GM12878 (cell line): ENCODE data around the gene NECTIN1. TPM values are rescaled to one million over a fixed set of nuclear protein-coding genes. Genes with fewer than 3 reads are reported as not detected.

Experiments used
- ATAC-seq: fragments of 200-7000 bp; cut with Tn5 transposase; 3 replicates; pipeline ENCODE4 v1.9.1; 2020; ENCODE audit warnings: mild to moderate bottlenecking, moderate library complexity
- BruUV-seq: library from RNA; stranded (reverse); fragments of 400-500 nt; replicated peaks from 2 replicates; lab custom pipeline; 2021; lab: Mats Ljungman, UMichigan
- CTCF ChIA-PET: fragments of 300-600 bp; sonication (Branson Sonifier 250); formaldehyde crosslinking; extraction: SDS; loops from one replicate; lab custom pipeline; 2021; ENCODE audit warnings: inconsistent platforms; lab: Yijun Ruan, JAX
- POLR2A ChIA-PET: fragments of 350-600 bp; formaldehyde crosslinking; extraction: SDS; loops from one replicate; lab custom pipeline; 2021; ENCODE audit warnings: inconsistent platforms; lab: Charles Lee
- RAD21 ChIA-PET: fragments of 300-600 bp; sonication (Branson Sonifier 250); formaldehyde crosslinking; loops from one replicate; lab custom pipeline; 2023; ENCODE audit warnings: antibody characterized with exemption; ENCODE audit not compliant: unreplicated experiment; lab: Charles Lee
- SMC1A ChIA-PET: fragments of 300-600 bp; sonication (Branson Sonifier 250); formaldehyde crosslinking; loops from one replicate; lab custom pipeline; 2023; ENCODE audit not compliant: unreplicated experiment, uncharacterized antibody; lab: Charles Lee
- DNase-seq: peaks from one replicate; pipeline ENCODE4 v3.0.0-alpha.2; 2011; ENCODE audit warnings: low read depth, low spot score
- FAIRE-seq: peaks from 3 replicates; lab custom pipeline; 2011; peaks lifted over from hg19 to GRCh38; lab: Jason Lieb, UNC
- H2AFZ ChIP-seq: 2 replicates; pipeline ENCODE4 v1.6.0; 2011; ENCODE audit warnings: low read depth, low read length, control low read depth; ENCODE audit not compliant: control insufficient read depth
- H3K27ac ChIP-seq: 2 replicates; pipeline ENCODE4 v1.5.1; 2011; ENCODE audit warnings: control low read depth; ENCODE audit not compliant: control insufficient read depth, insufficient read depth
- H3K27me3 ChIP-seq, 2 experiments: replicated peaks in 1 of 2; 2 replicates each; pipeline versions ENCODE4 v1.6.0 to v1.6.1; 2011; ENCODE audit warnings: low read length in 1 of 2; ENCODE audit not compliant: control insufficient read depth in 2 of 2, insufficient read depth in 2 of 2
- H3K36me3 ChIP-seq, 2 experiments: 2 replicates each; pipeline ENCODE4 v1.5.1; 2011; ENCODE audit warnings: low read length in 1 of 2; ENCODE audit not compliant: control insufficient read depth in 2 of 2, insufficient read depth in 2 of 2
- H3K4me1 ChIP-seq: 2 replicates; pipeline ENCODE4 v1.6.1; 2011; ENCODE audit warnings: mild to moderate bottlenecking, low read length, moderate library complexity, mixed read lengths; ENCODE audit not compliant: control insufficient read depth, insufficient read depth
- H3K4me2 ChIP-seq: 2 replicates; pipeline ENCODE4 v1.6.0; 2011; ENCODE audit warnings: control low read depth; ENCODE audit not compliant: control insufficient read depth, insufficient read depth
- H3K4me3 ChIP-seq: fragments of 200-600 bp; sonication (generic); 2 replicates; pipeline ENCODE4 v1.5.1; 2016
- H3K79me2 ChIP-seq: 2 replicates; pipeline ENCODE4 v1.6.0; 2011; ENCODE audit warnings: low read length; ENCODE audit not compliant: control insufficient read depth, insufficient read depth
- H3K9ac ChIP-seq: 2 replicates; pipeline ENCODE4 v1.8.0; 2011; ENCODE audit warnings: low read length, control low read depth, mixed read lengths; ENCODE audit not compliant: control insufficient read depth, insufficient read depth
- H3K9me3 ChIP-seq: replicated peaks from 3 replicates; pipeline ENCODE4 v1.5.1; 2011; ENCODE audit warnings: mild to moderate bottlenecking, low read length; ENCODE audit not compliant: control insufficient read depth, insufficient read depth
- H4K20me1 ChIP-seq: 2 replicates; pipeline ENCODE4 v1.6.0; 2011; ENCODE audit not compliant: control insufficient read depth, insufficient read depth
- BACH1 ChIP-seq: fragments of 450-650 bp; IDR thresholded peaks from 2 replicates; pipeline ENCODE4 v1.6.1; 2017; ENCODE audit warnings: mild to moderate bottlenecking, borderline replicate concordance
- ELK1 ChIP-seq: IDR thresholded peaks from 2 replicates; pipeline ENCODE4 v1.6.1; 2012; ENCODE audit warnings: low read depth, low read length, improper control_type of control experiment
- ESRRA ChIP-seq: IDR thresholded peaks from 2 replicates; pipeline ENCODE4 v1.6.1; 2012; ENCODE audit warnings: mild to moderate bottlenecking, low read length, improper control_type of control experiment
- IRF4 ChIP-seq: IDR thresholded peaks from 2 replicates; pipeline ENCODE4 v1.6.1; 2011; ENCODE audit warnings: low read depth, low read length
- IRF5 ChIP-seq: fragments of 450-650 bp; IDR thresholded peaks from 2 replicates; pipeline ENCODE4 v1.6.1; 2017; ENCODE audit warnings: borderline replicate concordance
- KLF5 ChIP-seq: fragments of 450-650 bp; IDR thresholded peaks from 2 replicates; pipeline ENCODE4 v1.6.1; 2014; ENCODE audit warnings: mild to moderate bottlenecking; ENCODE audit not compliant: partially characterized antibody
- NFXL1 ChIP-seq: fragments of 450-650 bp; IDR thresholded peaks from 2 replicates; pipeline ENCODE4 v1.6.1; 2017; ENCODE audit warnings: antibody characterized with exemption, mild to moderate bottlenecking, borderline replicate concordance
- POU2F2 ChIP-seq: IDR thresholded peaks from 3 replicates; pipeline ENCODE4 v1.6.1; 2011; ENCODE audit warnings: low read depth, mild to moderate bottlenecking, low read length, borderline replicate concordance
- RAD51 ChIP-seq: fragments of 450-650 bp; IDR thresholded peaks from 2 replicates; pipeline ENCODE4 v1.6.1; 2016; ENCODE audit warnings: moderate library complexity, mild to moderate bottlenecking, inconsistent platforms
- TCF12 ChIP-seq: IDR thresholded peaks from 2 replicates; pipeline ENCODE4 v1.6.1; 2011; ENCODE audit warnings: low read depth, mild to moderate bottlenecking, low read length
- USF1 ChIP-seq: IDR thresholded peaks from 2 replicates; pipeline ENCODE4 v1.6.1; 2011; ENCODE audit warnings: borderline replicate concordance, low read depth, mild to moderate bottlenecking, moderate library complexity, mixed read lengths, low read length; ENCODE audit not compliant: insufficient read depth; ENCODE audit errors: extremely low read length
- WGBS: methylation state at CpG from one replicate; pipeline ENCODE4 v1.1.6; 2016; ENCODE audit warnings: low lambda C conversion rate; ENCODE audit not compliant: insufficient replicate concordance, insufficient coverage; ENCODE audit errors: missing lambda C conversion rate; 5-methylcytosine and 5-hydroxymethylcytosine counted together
- in situ Hi-C: fragments of 300-500 bp; cut with MboI; formaldehyde crosslinking; loops from 9 replicates; pipeline ENCODE4 v1.14.3; 2018; ENCODE audit warnings: mixed read lengths
- intact Hi-C: fragments of 100-400 bp; cut with micrococcal nuclease; formaldehyde crosslinking; loops from one replicate; pipeline ENCODE4 v1.14.2; 2022; ENCODE audit not compliant: unreplicated experiment
- polyA plus RNA-seq, 11 experiments: library from polyadenylated mRNA; depleted of rRNA in 4 of 11; unstranded in 6 of 11; stranded (reverse) in 5 of 11; fragments of >200 nt; fragmentation: Nextera tagmentation in 4 of 11; fragmentation: Illumina TruSeq in 1 of 11; extraction: Ambion mirVana in 4 of 11; extraction: Trizol in 1 of 11; gene quantifications; 1 replicate in 1 of 11; 2 replicates in 10 of 11; pipeline versions ENCODE4 v1.2.1 to v1.2.3, GENCODE V29; 2011 to 2016; ENCODE audit warnings: inconsistent platforms in 2 of 11, missing spikeins in 2 of 11, low read depth in 1 of 11
- total RNA-seq, 4 experiments: library from RNA; depleted of rRNA in 3 of 4; stranded (reverse); fragments of >200 nt in 3 of 4; fragmentation: Illumina TruSeq in 1 of 4; extraction: Trizol in 1 of 4; gene quantifications; 2 replicates each; pipeline versions ENCODE4 v1.2.1 to v1.2.3, GENCODE V29; 2013 to 2021

NECTIN1 gene
- total and polyA plus RNA-seq, 10 of the 15 experiments (the other 5 are each of a cell fraction or from before 2014, with no cell fraction given), result 0.97 to 9.2 (median 2.3) TPM

- Histone ChIP-seq H2AFZ (no peak overlapping the region), H3K9me3 (no peaks in the 10 kb centered on the region), H3K79me2 (no peaks in the 10 kb centered on the region), H3K36me3 (peaks cover 0 to 1% of the 10 kb centered on the region in 2 experiments; a peak in 1 of 4 replicates), H3K9ac (no peak overlapping the region), H3K4me1 (no peaks in the 10 kb centered on the region), H3K4me3 (no peak overlapping the region), H3K27ac (no peak overlapping the region), H4K20me1 (no peaks in the 10 kb centered on the region), H3K27me3 (no peaks in the 10 kb centered on the region), H3K4me2 (no peak overlapping the region)
- ChIA-PET CTCF (interaction anchor here (0.8 to 1.4 kb wide), 2 partner anchors 13 to 448 kb away, joined by 3 read pairs; no protein-coding TSS in a partner anchor), SMC1A (no interaction called here), POLR2A (no interaction called here), RAD21 (no interaction called here)
- TF ChIP-seq TCF12 (no peak), USF1 (no peak), POU2F2 (no peak), IRF5 (no peak), IRF4 (no peak), ESRRA (no peak), KLF5 (no peak), ELK1 (no peak), BACH1 (no peak), RAD51 (no peak), NFXL1 (no peak)
- no peak for FAIRE-seq
- in situ Hi-C loops (no loop called here), intact Hi-C loops (no loop called here)
- WGBS, result 0% methylated on average over 4 of the region's 4 CpGs
- BruUV-seq, result TSS peak; percentile 70
- no peak for DNase-seq
- no peak for ATAC-seq
These were observed 67.8 kb downstream of the NECTIN1 start for GRCh38 chr11:119661226-119661625.
